CD4-positive, alpha-beta T cell treated with Interleukin-15 for 4 hours (primary cell): ENCODE results near the gene DES.

Experiments
- DNase-seq: peaks from one replicate; pipeline ENCODE4 v3.0.0-alpha.2; 2020; ENCODE audit warnings: low spot score

The DES gene

DNA sequence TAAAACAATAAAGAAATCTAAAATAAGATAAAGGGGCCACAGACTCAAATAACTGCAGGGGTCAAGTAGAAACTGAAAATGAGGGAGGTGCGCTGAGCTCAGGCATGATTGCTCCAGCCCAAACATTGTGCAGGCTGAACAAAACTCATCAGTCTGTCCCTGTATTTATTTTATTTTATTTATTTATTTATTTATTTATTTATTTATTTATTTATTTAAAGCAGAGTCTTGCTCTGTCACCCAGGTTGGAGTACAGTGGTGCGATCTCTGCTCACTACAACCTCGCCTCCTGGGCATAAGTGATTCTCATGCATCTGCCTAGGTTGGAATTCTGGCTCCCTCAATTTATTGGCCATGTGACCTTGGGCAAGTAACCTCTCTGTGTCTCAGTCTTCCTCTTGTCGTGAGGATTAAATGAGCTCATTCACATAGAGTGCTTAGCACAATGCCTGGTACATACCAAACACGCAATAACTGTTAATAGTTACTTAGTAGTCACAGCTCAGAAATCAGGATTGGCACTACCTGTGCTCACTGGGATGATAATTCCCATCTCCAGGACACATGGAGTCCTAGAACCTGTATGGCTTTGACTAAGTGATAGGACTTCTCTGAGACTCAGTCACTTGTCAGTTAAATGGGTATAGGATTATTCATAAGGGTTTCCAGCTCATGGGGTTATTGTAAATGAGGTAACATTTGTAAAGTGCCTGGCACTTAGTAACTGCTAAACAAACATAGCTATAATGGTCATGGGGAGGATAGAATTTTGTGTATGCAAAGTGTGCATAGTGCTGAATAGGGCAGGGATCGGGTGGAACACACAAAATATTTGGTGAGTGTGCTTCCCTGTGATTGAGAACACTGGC, 22.4 kb downstream of the DES start:
- no peak for DNase-seq

DNA sequence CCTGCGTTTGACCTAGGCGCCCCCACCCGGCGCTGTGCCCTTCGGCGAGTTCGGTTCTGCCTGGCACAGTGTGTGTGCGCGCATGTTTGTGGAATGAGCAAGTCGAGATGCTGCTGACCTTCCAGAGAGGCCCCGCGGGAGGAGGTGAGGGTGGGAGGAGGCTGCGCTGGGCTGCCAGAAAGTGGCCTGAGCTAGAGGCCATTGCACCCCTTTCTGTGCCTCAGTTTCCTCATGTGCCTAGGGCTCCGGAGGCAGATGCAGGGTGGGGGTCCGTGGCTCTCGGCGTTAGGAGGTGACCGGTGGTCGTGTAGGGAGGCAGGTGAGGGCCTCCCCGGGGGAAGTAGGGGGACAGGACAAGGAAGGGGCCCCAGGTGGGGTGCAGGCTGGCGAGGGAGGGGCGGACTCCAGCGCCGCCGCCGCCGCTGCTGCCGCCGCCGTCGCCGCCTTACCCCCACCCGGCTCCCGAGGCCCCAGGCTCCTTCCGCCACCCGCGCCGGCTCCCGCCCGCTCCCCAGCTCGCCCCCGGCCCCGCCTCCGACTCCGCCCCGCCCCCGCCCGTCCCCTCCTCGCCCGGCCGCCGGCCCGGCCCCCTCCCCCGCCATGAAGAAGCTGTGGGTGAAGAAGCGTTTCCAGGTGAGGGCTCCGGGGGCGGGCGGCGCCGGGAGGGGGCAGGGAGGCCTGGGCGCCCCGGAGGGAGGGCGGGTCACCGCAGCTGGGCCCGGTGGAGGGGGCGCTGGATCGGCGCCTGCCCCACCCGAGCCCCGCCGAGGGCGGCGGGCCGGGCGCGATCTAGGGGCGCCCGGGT, 23.5 kb downstream of the DES start:
- DNase-seq: peak; percentile 39

DNA sequence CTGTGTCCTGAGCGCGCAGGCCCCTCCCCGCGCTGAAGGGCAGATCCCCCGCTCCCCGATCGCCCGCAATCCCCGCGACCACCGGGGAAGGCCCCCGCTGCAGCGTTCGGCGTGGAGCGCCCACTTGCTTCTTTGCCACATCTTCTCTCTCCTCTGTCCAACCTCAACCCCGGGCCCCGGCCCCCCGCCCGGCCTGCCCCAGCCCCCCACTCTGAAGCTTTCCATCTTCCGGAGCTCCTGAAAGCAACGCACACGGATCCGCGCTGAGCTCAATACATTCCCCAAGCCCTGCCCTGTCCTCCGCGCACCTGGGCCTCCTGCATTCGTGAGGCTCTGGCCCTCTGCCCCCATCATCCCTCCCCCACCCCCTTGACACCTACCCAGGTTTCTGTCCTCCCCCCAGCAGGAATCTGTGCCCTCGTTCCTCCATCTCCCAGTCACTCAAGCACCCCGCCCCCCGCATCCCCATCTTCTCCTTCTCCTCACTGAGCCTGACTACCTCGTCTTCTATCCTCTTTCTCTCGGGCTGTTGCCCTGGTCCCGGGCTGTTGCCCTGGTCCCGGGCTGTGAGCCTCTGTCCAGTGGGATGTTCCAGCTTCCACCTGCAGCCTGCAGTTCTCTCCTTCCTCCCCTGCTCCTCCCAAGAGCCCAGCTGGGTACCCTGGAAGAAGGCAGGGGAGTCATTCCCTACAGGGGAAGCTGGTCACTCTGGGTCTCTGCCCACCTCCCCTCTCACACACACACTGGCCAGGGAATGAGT, 24.3 kb downstream of the DES start:
- DNase-seq: no peak

DNA sequence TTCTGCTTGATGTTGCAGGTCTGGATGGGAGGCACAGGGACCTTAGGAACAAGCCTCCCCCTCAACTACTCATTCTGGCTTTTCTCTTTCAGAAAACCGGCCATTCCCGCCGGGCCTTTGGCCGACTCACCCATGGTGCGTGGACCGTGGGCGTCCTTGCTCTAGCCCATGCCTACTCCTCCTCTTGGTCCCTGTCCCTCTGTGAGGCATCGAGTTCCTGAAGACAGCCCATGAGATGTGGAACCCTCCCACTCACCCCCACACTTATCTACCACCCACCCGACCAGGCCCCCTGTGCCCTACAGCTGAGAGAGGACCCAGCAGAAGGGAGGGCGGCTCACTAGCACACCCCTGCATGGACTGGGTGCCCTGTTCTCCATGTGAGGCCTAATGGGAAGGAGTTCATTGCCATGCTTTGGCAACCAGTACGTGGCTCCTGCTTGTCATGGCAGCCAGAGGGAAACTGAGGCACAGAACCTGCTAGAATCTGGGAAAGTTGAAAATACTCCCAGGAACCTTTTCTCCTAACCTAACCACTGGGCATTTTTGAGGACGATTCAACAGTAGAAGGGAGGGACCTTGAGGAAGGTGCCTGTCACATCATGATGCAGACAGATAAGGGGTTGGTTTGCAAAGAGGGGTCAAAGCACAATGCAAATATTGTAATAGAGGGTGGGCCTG, 25.0 kb downstream of the DES start:
- DNase-seq: no peak

DNA sequence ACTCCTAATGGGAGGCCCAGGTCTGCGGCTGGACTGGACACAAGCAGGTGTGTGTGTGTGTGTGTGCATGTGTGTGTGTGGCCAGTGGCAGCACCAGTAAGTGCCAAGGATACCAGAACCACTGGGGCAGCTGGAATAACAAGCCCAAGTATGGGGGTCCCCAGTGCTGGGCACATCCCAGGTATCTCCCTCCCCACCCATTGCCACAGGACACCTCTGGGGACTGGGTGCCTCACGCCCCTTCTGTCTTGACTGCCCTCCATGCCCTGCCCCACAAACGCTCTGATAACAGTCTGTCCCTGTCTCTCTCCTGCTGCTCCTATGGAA, 25.5 kb downstream of the DES start:
- DNase-seq: no peak

DNA sequence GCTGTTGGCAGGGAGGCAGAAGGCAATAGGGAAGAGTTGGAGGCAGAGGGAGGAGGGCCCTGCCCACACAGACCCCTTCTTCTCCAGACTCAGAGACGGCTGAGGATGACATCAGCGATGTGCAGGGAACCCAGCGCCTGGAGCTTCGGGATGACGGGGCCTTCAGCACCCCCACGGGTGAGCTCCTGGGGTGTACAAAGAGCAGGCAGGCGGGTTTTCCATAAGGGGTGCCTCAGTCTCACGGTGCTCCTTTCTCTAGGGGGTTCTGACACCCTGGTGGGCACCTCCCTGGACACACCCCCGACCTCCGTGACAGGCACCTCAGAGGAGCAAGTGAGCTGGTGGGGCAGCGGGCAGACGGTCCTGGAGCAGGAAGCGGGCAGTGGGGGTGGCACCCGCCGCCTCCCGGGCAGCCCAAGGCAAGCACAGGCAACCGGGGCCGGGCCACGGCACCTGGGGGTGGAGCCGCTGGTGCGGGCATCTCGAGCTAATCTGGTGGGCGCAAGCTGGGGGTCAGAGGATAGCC, 26.5 kb downstream of the DES start:
- no peak for DNase-seq

DNA sequence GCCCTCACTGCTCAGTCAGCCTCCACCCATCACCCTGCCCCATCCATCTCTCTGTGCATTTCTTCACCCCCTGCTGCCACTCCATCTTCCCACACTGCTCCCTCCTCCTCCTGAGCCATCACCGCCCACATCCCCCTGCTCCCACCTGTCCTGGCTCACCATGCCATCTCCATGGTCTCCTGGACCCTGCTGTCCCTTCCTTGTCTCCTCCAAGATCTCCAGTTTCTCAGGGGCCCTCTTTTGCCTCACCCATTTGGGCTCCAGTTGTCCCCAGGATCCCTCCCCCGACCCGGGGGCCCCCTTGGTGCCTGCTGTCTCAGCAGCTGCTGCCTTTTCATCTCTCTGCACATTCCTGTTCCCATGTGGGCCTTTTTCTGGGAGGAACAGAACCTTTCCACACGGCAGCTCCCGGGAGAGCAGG, 27.1 kb downstream of the DES start:
- DNase-seq: no peak

DNA sequence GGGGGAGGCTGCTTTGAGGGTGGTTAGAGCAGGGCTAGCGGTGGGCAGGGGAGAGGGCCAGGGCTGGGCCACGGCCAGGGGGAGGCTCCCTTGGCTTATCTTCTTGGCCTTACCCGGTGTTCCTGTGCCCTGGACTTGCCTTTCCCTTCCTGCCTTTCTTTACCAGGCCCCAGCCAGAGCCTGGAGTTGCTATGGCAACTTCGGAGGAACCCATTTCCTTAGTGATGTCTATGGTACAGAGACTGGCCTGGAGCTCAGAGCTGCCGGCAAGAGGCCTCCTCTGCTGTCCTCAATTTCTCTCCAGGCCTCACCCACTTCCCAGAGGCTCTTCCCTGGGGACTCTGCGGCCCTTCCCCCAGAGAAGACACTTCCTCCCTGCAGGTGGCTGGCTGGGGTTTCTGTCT, 27.9 kb downstream of the DES start:
- no peak for DNase-seq

DNA sequence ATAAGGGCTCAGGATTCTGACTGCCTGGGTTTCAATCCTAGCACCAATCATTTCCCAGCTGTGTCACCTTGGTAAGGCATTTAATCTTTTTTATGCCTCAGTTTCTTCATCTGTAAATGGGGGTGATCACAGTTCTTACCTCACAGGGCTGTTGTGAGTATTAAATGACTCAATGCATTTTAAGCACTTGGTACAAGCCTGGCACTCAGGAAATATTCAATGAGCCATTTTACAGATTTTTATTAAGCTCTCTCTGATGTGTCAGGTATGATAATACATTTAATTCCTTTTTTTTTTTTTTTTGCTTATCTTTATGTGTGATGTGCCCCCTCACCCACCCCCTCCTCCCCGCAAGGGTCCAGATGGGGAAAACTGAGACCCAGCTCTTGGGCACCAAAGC, 28.5 kb downstream of the DES start:
- no peak for DNase-seq

DNA sequence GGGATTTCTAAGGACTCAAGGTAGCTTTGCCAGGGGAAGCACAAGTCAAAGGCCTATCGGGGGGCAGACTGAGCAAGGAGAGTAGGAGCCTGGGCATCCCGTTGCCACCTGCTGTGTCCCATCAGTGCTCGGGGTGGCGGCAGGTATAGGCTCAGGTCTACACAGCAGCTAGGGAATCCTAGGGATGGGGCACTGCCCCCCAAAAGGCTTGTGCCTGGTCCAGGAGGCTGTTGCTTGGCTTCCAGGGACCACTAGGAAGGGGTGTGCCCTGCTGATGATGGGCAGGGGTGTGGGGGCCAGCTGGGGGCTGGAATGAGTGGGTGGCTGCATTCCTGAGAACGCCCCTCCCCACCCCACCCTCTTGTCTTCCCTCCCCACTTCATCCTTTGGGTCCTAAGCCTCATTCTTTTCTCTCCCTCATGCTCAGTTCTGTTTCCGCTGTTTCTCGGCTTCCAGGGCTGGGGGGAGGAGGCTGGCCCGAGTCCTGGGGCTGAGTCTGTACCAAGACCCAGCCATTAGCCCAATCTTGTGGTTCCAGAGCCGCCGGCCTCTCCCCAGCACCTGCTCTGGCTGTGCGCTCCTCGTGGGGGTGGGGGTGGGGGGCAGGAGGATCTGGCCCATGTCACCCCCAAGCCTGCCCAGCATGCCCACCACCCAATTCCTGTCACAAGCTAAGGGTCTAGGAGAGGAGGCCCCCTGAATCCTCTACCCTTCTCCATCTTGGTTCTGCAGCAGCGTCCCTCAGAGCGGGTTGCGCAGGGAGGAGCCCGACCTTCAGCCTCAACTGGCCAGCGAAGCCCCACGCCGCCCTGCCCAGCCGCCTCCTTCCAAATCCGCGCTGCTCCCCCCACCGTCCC, 29.3 kb downstream of the DES start:
- no peak for DNase-seq

DNA sequence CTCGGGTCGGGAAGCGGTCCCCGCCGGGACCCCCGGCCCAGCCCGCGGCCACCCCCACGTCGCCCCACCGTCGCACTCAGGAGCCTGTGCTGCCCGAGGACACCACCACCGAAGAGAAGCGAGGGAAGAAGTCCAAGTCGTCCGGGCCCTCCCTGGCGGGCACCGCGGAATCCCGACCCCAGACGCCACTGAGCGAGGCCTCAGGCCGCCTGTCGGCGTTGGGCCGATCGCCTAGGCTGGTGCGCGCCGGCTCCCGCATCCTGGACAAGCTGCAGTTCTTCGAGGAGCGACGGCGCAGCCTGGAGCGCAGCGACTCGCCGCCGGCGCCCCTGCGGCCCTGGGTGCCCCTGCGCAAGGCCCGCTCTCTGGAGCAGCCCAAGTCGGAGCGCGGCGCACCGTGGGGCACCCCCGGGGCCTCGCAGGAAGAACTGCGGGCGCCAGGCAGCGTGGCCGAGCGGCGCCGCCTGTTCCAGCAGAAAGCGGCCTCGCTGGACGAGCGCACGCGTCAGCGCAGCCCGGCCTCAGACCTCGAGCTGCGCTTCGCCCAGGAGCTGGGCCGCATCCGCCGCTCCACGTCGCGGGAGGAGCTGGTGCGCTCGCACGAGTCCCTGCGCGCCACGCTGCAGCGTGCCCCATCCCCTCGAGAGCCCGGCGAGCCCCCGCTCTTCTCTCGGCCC, 30.1 kb downstream of the DES start:
- DNase-seq: no peak

DNA sequence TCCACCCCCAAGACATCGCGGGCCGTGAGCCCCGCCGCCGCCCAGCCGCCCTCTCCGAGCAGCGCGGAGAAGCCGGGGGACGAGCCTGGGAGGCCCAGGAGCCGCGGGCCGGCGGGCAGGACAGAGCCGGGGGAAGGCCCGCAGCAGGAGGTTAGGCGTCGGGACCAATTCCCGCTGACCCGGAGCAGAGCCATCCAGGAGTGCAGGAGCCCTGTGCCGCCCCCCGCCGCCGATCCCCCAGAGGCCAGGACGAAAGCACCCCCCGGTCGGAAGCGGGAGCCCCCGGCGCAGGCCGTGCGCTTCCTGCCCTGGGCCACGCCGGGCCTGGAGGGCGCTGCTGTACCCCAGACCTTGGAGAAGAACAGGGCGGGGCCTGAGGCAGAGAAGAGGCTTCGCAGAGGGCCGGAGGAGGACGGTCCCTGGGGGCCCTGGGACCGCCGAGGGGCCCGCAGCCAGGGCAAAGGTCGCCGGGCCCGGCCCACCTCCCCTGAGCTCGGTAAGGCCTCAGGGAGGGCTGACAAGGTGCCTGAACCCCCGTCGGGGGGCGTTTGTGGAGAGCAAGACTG, 30.7 kb downstream of the DES start:
- no peak for DNase-seq

DNA sequence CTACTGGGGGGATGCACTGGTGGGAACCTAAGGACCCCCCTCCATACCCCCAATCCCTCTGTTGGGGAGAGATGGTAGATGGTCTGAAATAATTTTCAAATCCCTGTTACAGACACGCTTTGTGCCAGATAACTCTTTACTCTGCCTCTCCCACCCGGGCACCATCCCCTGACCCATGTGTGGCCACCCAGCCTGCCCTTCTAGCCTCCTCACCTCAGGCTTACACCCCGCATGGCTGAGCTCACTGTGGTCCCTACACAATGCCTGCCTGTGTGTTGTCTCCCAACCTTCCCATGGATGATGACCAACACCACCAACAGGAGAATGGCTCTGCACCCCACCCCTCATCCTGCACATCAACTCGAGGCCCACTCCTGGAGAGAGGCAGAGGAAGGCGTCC, 31.4 kb downstream of the DES start:
- no peak for DNase-seq

DNA sequence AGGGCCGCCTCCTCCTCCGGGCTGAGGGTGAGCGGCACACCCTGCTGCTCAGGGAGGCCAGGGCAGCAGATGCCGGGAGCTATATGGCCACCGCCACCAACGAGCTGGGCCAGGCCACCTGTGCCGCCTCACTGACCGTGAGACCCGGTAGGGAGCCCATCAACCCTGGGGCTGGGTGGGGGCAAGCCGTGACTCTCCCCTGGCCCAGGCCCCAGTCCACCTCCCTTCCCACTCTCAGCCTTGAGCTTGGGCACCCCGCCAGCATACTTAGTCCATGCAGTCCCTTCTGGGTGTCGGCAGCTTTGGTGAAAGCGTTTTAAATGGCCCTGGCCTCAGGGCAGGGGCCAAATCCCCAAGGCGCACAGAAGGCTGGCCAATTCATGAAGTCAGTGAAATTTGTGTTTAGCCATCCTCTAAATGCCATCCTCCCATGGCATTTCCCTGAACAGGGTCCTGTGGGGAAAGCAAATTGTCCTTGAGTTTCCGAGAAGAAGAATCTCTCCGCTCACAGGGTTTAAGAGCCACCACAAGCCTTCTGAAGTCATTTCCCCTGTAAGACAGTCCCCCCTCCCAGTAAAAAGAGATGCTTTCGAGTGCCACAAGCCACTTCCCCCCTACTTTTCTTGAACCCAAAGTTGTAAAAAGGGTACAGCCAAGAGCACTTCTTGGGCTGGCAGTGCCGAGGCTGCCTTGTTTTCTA, 33.6 kb downstream of the DES start:
- no peak for DNase-seq

DNA sequence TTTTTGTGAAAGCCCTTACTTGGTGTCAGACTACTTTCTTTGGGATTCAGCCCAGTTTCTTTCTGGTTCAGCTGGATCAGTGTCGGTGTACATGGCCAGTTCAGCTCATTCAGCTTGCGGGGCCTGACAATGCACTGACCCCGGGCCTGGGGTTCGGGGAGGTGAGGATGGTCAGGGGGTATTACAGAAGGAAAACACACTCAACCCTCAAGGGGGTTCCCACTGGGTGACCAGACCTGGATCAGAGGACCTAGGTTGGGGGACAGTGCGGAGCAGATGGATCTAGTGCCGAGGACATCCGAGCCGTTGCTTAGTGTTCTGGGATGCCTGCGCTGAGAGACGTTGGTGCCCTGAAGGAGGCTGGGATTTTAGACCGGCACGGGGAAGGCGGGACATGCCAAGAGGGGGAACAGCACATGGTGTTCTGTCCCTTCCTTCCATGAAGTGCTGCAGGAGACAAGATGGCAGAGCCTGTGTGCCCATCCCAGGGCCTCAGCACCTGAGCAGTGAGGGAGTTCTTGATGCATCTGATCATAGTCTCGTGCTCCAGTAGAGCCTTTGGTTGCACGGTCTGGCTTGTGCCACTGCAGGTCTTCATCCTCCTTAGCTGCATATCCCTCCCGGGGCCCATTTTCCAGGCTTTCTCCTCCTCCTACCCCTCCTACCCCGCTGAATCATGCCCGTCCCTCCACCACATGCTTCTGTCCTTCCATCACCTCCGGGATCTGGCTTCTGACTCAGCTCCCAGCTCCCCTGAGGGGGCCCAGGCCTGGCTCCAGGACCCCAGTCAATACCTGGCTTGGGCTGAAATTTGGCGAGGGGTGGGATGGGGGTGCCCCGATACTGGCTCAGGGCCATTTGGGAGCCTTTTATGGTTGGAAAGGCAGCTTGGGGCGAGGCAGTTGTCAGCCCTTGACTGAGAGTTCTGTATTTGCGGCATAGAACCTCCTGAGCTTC, 34.5 kb downstream of the DES start:
- no peak for DNase-seq

DNA sequence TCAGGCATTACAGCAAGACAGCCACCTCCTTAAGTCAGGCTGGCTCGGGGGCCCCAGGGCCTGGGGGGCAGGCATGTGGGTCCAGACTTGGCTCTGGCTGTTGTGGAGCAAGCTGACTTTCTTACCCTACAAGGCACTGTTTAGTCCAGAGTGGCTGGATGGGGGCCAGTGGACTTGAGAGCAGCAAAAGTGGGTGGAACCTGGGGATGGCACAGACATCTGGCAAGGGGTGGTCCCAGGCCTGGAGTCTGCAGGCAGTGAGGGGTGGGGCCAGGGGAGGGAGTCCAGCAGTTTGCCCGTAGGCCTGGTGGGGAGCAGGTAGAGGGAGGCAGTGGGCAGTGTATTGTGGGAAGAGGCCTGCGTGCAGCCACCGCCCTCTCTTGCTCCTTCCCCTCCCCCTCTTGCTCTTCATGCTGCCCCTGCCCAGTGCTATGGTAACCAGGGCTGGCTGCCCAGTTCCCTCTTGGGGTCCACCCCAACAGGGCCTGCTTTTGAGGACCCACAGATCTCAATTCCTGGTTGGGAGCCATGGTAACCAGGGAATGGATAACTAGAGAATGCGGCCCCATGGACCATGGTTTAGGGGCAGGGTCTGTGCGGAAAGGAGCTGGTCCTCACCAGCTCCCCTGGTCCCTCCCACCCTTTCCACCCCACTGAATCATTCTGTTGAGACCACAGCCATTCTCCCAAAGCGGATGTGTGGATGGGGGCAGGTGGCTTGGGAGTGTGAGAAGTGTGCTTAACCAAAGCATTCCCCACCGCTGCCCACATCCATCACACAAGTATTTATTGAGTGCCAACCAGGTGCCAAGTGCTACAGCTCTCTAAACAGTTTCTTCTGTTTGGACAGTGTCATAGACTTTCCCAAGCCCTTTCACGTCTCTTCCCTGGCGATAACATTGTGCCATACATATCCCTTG, 35.8 kb downstream of the DES start:
- no peak for DNase-seq

DNA sequence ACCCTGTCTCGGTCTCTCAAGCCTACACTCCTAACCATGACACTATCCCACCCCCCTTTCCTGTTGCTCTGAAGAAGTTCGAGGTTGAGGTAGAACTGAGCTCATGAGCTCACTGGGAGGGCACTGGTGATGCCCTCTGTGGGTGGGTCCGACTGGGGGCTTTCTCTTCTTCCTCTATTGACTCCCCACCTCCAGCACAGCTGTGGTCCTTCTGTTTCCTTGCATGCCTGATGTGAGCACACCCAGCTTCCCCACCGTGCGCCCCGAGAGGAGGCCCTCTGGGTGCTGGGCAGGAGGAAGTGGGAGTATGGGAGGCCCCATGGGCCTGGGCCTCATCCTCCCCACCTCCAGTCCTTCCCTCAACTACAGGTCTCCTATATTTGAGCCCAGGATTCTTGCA, 37.4 kb downstream of the DES start:
- no peak for DNase-seq
